Gastroesophageal sphincter (tissue), 4 donors: ENCODE measurements around the gene IFT74. TPM values are rescaled to one million over a fixed set of nuclear protein-coding genes. Genes with fewer than 3 reads are reported as not detected.

ENCODE experiments used
- ATAC-seq: fragments of 150-250 bp; one replicate; pipeline ENCODE4 v1.9.1; 2016; ENCODE audit warnings: mild to moderate bottlenecking, moderate library complexity
- H3K27ac ChIP-seq, 4 donors: fragments of 200-600 bp; sonication (generic) in 3 of 4; 1 replicate in 3 of 4; 2 replicates in 1 of 4; pipeline ENCODE4 v1.5.1; 2016 to 2019
- H3K27me3 ChIP-seq: fragments of 200-600 bp; sonication (generic); one replicate; pipeline ENCODE4 v1.5.1; 2019
- H3K36me3 ChIP-seq, 2 donors: fragments of 200-600 bp; sonication (generic); one replicate each; pipeline ENCODE4 v1.5.1; 2019; ENCODE audit warnings: control low read depth in 1 of 2
- H3K4me1 ChIP-seq, 3 donors: fragments of 200-600 bp; sonication (generic); 1 replicate in 2 of 3; 2 replicates in 1 of 3; pipeline ENCODE4 v1.5.1; 2016 to 2019; ENCODE audit warnings: control low read depth in 2 of 3
- H3K4me3 ChIP-seq, 2 donors: fragments of 200-600 bp; sonication (generic); one replicate each; pipeline ENCODE4 v1.5.1; 2019; ENCODE audit warnings: mild to moderate bottlenecking in 1 of 2, moderate library complexity in 1 of 2
- H3K9me3 ChIP-seq, 3 donors: fragments of 200-600 bp; sonication (generic); one replicate each; pipeline ENCODE4 v1.5.1; 2017 to 2019; ENCODE audit warnings: control low read depth in 2 of 3
- CTCF ChIP-seq, 4 experiments: fragments of 200-600 bp in 2 of 4; fragments of 450-650 bp in 2 of 4; sonication (generic) in 1 of 4; IDR thresholded peaks; one replicate each; pipeline ENCODE4 v1.5.1; 2017 to 2019; ENCODE audit warnings: antibody characterized with exemption in 4 of 4, mild to moderate bottlenecking in 2 of 4, moderate library complexity in 2 of 4
- EP300 ChIP-seq: sonication (generic); formaldehyde crosslinking; IDR thresholded peaks from one replicate; pipeline ENCODE4 v1.6.1; 2017; ENCODE audit warnings: antibody characterized with exemption, mild to moderate bottlenecking
- POLR2A ChIP-seq, 2 donors: fragments of 450-650 bp; IDR thresholded peaks; one replicate each; pipeline ENCODE4 v1.6.1; 2017; ENCODE audit warnings: antibody characterized with exemption in 2 of 2, mild to moderate bottlenecking in 2 of 2, moderate library complexity in 1 of 2
- POLR2AphosphoS5 ChIP-seq: sonication (generic); formaldehyde crosslinking; IDR thresholded peaks from one replicate; pipeline ENCODE4 v1.6.1; 2017; ENCODE audit warnings: antibody characterized with exemption
- WGBS, 2 donors: methylation state at CpG; one replicate each; pipeline ENCODE4 v1.1.5; 2018; ENCODE audit warnings: low coverage in 1 of 2; 5-methylcytosine and 5-hydroxymethylcytosine counted together
- total RNA-seq, 4 donors: library from RNA; depleted of rRNA; stranded (reverse); fragments of >200 nt; gene quantifications; one replicate each; pipeline ENCODE4 v1.1.0, GENCODE V29; 2016

IFT74 gene
- total RNA-seq, 4 donors from 2014 or later, result 16.7 to 28.0 (median 19.2) TPM

GRCh38 chr9:27037499-27037898 is 81.3 kb downstream of the IFT74 start:
- no peak overlapping the region for H3K4me3 ChIP-seq
- H3K27ac ChIP-seq, result no peak overlapping the region
- ATAC-seq, result no peak
- WGBS, 2 donors, result 92% methylated on average over 2 of the region's 2 CpGs; no CpG with 5 or more reads in 1 of the 2 donors
- no peaks in the 10 kb centered on the region for H3K4me1 ChIP-seq
- H3K27me3 ChIP-seq, result no peaks in the 10 kb centered on the region
- TF ChIP-seq CTCF (IDR thresholded peaks at IDR 0.05) (no peak), POLR2AphosphoS5 (no peak), POLR2A (IDR thresholded peaks at IDR 0.05) (no peak), EP300 (no peak)
- H3K36me3 ChIP-seq, result peaks cover 0 to 32% of the 10 kb centered on the region in 2 donors
- no peaks in the 10 kb centered on the region for H3K9me3 ChIP-seq

GRCh38 chr9:27041746-27042145 is 85.5 kb downstream of the IFT74 start:
- H3K27me3 ChIP-seq, result no peaks in the 10 kb centered on the region
- no peaks in the 10 kb centered on the region for H3K4me1 ChIP-seq
- no peak for TF ChIP-seq POLR2A (IDR thresholded peaks at IDR 0.05)
- no peak for TF ChIP-seq EP300
- TF ChIP-seq CTCF (IDR thresholded peaks at IDR 0.05), result no peak
- TF ChIP-seq POLR2AphosphoS5, result no peak
- no peak for ATAC-seq
- H3K27ac ChIP-seq, result no peak overlapping the region
- H3K36me3 ChIP-seq, result peaks cover 0 to 46% of the 10 kb centered on the region in 2 donors
- H3K9me3 ChIP-seq, result no peaks in the 10 kb centered on the region
- no peak overlapping the region for H3K4me3 ChIP-seq

GRCh38 chr9:27042476-27042875 is 86.3 kb downstream of the IFT74 start:
- Histone ChIP-seq H3K27me3 (no peaks in the 10 kb centered on the region), H3K9me3 (no peaks in the 10 kb centered on the region), H3K4me1 (no peaks in the 10 kb centered on the region), H3K27ac (no peak overlapping the region), H3K36me3 (peaks cover 0 to 45% of the 10 kb centered on the region in 2 donors), H3K4me3 (no peak overlapping the region)
- no peak for ATAC-seq
- TF ChIP-seq CTCF (IDR thresholded peaks at IDR 0.05) (no peak), POLR2AphosphoS5 (no peak), POLR2A (IDR thresholded peaks at IDR 0.05) (no peak), EP300 (no peak)
- 67 to 88% methylated on average over 1 of the region's 1 CpG for WGBS, 2 donors

- TF ChIP-seq CTCF (IDR thresholded peaks at IDR 0.05) (no peak), POLR2AphosphoS5 (no peak), POLR2A (IDR thresholded peaks at IDR 0.05) (no peak), EP300 (no peak)
- no peak overlapping the region for H3K4me3 ChIP-seq
- no peak for ATAC-seq
- H3K4me1 ChIP-seq, result no peaks in the 10 kb centered on the region
- H3K9me3 ChIP-seq, result no peaks in the 10 kb centered on the region
- H3K27me3 ChIP-seq, result no peaks in the 10 kb centered on the region
- no peak overlapping the region for H3K27ac ChIP-seq
- 88 to 100% methylated on average over 2 of the region's 2 CpGs for whole genome bisulfite sequencing, 2 donors
- H3K36me3 ChIP-seq, result peaks cover 0 to 45% of the 10 kb centered on the region in 2 donors
Measured at GRCh38 chr9:27043176-27043575, 87.0 kb downstream of the IFT74 start.

GRCh38 chr9:27047136-27047535 is 90.9 kb downstream of the IFT74 start:
- 63 to 90% methylated on average over 4 of the region's 4 CpGs for WGBS, 2 donors
- no peak for TF ChIP-seq EP300
- no peak for TF ChIP-seq CTCF (IDR thresholded peaks at IDR 0.05)
- no peak for TF ChIP-seq POLR2AphosphoS5
- no peak for TF ChIP-seq POLR2A (IDR thresholded peaks at IDR 0.05)
- Histone ChIP-seq H3K4me1 (no peaks in the 10 kb centered on the region), H3K27me3 (no peaks in the 10 kb centered on the region), H3K36me3 (peaks cover 0 to 62% of the 10 kb centered on the region in 2 donors), H3K9me3 (no peaks in the 10 kb centered on the region), H3K4me3 (no peak overlapping the region), H3K27ac (no peak overlapping the region)
- peak; percentile 43 for ATAC-seq
